ENCODE results near the gene XPC.
"Not testable (repeated sequence)": the region's sequence is repeated elsewhere in the genome, so short reads cannot be mapped to it uniquely, and the experiment has no call there.

XPC gene

DNA sequence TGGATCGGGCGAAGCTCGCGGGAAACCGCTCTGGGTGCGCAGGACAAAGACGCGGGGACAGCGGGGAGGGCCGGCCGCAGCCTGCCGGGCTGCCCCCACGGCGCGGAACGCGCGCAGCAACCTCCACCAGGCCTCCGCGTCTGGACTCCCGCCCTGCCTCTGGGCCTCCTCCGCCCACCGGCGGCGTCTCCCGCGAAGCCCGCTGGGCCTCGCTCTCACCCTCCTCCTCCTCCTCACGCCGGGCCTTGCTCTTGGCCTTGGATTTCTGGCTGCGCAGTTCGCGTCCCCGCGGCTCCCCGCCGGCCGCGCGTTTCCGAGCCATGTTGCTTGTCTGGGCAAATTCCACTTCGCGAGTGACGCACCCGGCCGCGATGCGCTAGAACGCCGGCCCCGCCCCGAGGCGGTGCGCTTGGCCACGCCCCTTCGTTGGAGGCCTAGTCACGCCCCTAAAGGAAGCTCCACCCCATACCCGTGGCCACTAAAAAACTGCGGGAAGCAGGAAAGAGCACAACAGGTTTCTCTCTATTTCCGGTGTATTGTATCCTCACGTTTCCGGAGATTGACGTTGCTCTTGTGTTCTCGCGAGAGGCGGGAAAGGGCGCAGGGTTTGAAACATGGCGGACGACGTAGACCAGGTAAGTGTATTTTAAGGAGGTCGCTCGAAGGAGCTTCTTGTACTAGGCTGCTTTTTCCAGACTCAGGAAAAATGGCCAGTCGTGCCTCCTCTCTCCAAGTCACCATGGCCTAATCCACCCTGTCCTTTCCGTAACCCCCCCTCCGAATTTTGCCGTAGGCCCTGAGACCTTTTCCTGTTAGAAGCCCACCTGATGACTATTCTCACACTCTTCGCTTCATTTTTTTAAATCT, at the start of gene XPC, which contains the start of gene LSM3:
Gene XPC (minus strand): TSS at position 355 of the 867 bp plus-strand sequence. CDS start 33 bp downstream, at position 322.
Gene LSM3 (plus strand): TSS at position 571 of the 867 bp plus-strand sequence. CDS start 44 bp downstream, at position 615.
- DNase-seq (ENCODE audit: low read depth in 1 of 2, low spot score in 1 of 2): peak; percentile 93 to 100
- no peak for TF ChIP-seq JUND (IDR thresholded peaks at IDR 0.05; ENCODE audit: low read depth)
- in situ Hi-C loops (cut with HindIII; ENCODE audit: low pct_unique_long_range_greater_than_20kb, low sequenced_read_pairs): no loop called here

DNA sequence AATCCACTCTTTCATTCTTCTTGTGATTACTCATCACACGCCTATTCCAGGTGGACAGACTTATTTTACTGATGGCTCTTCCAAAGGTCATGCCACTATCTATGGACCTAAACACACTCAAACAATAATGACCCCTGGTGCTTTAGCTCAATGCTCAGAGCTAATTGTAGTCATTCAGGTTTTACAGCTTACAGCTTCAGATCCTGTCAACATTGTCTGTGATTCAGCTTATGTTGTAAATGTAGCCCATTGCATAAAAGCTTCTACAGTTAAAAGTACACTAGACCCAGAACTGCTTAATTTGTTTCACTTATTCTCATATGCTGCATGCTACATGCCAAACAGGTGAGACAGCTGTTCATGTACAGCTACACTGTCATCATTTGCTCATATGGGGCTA, 49.5 kb upstream of the XPC start:
- peak in 1 of 2 experiments; percentile 67 for DNase-seq (ENCODE audit: low read depth in 1 of 2, low spot score in 1 of 2)
- in situ Hi-C loops (cut with HindIII; ENCODE audit: low pct_unique_long_range_greater_than_20kb, low sequenced_read_pairs): no loop called here
- no peak for TF ChIP-seq JUND (IDR thresholded peaks at IDR 0.05; ENCODE audit: low read depth)

DNA sequence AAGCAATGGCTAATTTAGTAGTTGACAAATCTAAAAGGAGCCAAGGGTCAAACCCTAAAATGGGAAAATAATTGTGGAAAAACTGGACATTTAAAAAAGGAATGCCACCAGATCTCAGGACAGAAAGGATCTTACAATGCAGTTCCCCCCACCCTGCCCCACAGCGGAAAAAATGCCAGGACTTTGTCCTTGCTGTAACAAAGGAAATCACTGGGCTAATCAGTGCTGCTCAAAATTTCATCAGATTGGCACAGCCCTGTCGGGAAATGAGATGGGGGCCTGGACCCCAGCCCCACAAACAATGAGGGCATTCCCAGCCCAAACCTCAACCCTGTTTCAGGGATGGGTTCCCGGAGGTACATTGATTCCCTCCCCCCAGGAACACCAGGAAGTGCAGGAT, 48.0 kb upstream of the XPC start:
- DNase-seq (ENCODE audit: low read depth in 1 of 2, low spot score in 1 of 2); in situ Hi-C loops (cut with HindIII; ENCODE audit: low pct_unique_long_range_greater_than_20kb, low sequenced_read_pairs): not testable (repeated sequence)

- in situ Hi-C loops (cut with HindIII; ENCODE audit: low pct_unique_long_range_greater_than_20kb, low sequenced_read_pairs): no loop called here
- DNase-seq (ENCODE audit: low read depth in 1 of 2, low spot score in 1 of 2): peak in 1 of 2 experiments; percentile 75
- no peak for TF ChIP-seq JUND (IDR thresholded peaks at IDR 0.05; ENCODE audit: low read depth)
These were observed 47.0 kb upstream of the XPC start for GRCh38 chr3:14225421-14225820.

- DNase-seq (ENCODE audit: low read depth in 1 of 2, low spot score in 1 of 2): peak in 1 of 2 experiments; percentile 81
- in situ Hi-C loops (cut with HindIII; ENCODE audit: low pct_unique_long_range_greater_than_20kb, low sequenced_read_pairs): no loop called here
- TF ChIP-seq JUND (IDR thresholded peaks at IDR 0.05; ENCODE audit: low read depth): peak; percentile 73; the same call in 1 of the 2 replicates
These were observed 46.5 kb upstream of the XPC start for GRCh38 chr3:14224895-14225294.

DNA sequence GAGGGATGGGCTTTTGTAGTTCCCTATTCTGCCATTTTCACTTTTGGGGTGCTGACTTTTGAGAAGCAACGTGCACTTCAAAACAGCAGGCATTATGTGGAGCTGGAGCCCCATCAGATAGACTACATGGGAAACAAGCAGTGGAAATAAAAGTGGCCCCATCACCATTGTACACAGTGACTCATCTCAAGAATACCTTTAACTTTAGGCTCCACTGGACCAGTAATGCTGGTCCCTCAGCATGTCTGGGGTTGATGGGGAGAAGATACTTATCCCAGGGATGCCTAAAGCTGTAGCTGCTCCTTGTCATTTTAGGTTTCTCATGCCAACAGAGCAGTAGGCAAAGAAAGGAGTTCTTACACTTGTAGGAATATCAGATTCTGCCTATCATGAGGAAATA, 45.2 kb upstream of the XPC start:
- DNase-seq (ENCODE audit: low read depth in 1 of 2, low spot score in 1 of 2): peak in 1 of 2 experiments; percentile 92
- in situ Hi-C loops (cut with HindIII; ENCODE audit: low pct_unique_long_range_greater_than_20kb, low sequenced_read_pairs): no loop called here
- peak; percentile 90 for TF ChIP-seq JUND (IDR thresholded peaks at IDR 0.05; ENCODE audit: low read depth)

GRCh38 chr3:14222900-14223594, 44.6 kb upstream of the XPC start:
- no peak for TF ChIP-seq JUND (IDR thresholded peaks at IDR 0.05; ENCODE audit: low read depth)
- in situ Hi-C loops (cut with HindIII; ENCODE audit: low pct_unique_long_range_greater_than_20kb, low sequenced_read_pairs): no loop called here
- DNase-seq (ENCODE audit: low read depth in 1 of 2, low spot score in 1 of 2): no peak

GRCh38 chr3:14222457-14222856, 44.1 kb upstream of the XPC start:
- TF ChIP-seq JUND (IDR thresholded peaks at IDR 0.05; ENCODE audit: low read depth): no peak
- in situ Hi-C loops (cut with HindIII; ENCODE audit: low pct_unique_long_range_greater_than_20kb, low sequenced_read_pairs): no loop called here

GRCh38 chr3:14221902-14222301, 43.5 kb upstream of the XPC start:
- in situ Hi-C loops (cut with HindIII; ENCODE audit: low pct_unique_long_range_greater_than_20kb, low sequenced_read_pairs): no loop called here
- no peak for TF ChIP-seq JUND (IDR thresholded peaks at IDR 0.05; ENCODE audit: low read depth)
- no peak for DNase-seq (ENCODE audit: low read depth in 1 of 2, low spot score in 1 of 2)

More at GRCh38 chr3:14222457-14222856, 44.1 kb upstream of the XPC start:
- no peak for DNase-seq (ENCODE audit: low read depth in 1 of 2, low spot score in 1 of 2)

- in situ Hi-C loops (cut with HindIII; ENCODE audit: low pct_unique_long_range_greater_than_20kb, low sequenced_read_pairs): no loop called here
- TF ChIP-seq JUND (IDR thresholded peaks at IDR 0.05; ENCODE audit: low read depth): no peak
- DNase-seq (ENCODE audit: low read depth in 1 of 2, low spot score in 1 of 2): no peak
These were observed 42.5 kb upstream of the XPC start for GRCh38 chr3:14220933-14221332.

- TF ChIP-seq JUND (IDR thresholded peaks at IDR 0.05; ENCODE audit: low read depth): no peak
- no peak for DNase-seq (ENCODE audit: low read depth in 1 of 2, low spot score in 1 of 2)
- in situ Hi-C loops (cut with HindIII; ENCODE audit: low pct_unique_long_range_greater_than_20kb, low sequenced_read_pairs): no loop called here
These were observed 40.0 kb upstream of the XPC start for GRCh38 chr3:14218355-14218754.

DNA sequence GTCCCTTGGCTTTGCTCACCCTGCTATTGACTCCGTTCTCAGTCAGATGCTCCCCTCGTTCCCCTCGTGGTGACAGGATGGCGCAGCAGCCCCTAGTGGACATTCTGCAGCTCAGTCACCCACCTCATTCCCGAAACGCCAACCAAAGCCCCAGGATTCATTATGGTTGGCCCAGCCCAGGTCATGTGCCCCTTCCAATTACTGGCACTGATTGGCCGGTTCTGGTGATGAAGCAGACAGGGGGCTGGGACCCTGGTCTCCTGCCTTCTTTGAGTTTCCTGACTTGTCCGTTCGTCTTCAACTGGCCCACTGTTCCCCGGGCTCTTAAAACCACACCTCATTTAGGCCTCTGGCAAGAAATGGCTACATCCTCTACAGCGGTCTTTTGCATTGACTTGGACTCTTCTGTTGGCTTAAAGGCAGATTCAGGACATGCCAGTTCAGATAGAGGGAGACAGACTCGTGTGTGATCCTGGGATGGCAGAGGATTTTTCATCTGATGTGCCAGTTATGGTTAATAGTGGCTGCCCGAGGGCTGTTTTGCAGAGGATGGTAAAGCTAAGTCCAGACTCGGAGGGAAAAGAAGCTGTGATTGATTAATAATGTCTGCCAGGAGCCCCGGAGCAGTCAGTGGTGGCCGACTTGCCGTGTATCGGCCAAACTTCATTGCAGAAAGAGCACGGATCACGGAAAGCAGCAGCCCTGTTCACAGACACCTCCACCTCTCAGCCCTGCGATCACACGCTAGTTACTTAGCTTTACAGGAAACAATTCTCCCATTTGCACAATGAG, 38.1 kb upstream of the XPC start:
- in situ Hi-C loops (cut with HindIII; ENCODE audit: low pct_unique_long_range_greater_than_20kb, low sequenced_read_pairs): no loop called here

More for the DNA sequence above, 38.1 kb upstream of the XPC start:
- no peak for DNase-seq (ENCODE audit: low read depth in 1 of 2, low spot score in 1 of 2)
- TF ChIP-seq JUND (IDR thresholded peaks at IDR 0.05; ENCODE audit: low read depth): no peak
